ENCODE measurements around the gene DNAJC1.

DNAJC1 gene

GRCh38 chr10:21764466-21765189 is 238.9 kb downstream of the DNAJC1 start:
- Mint-ChIP-seq H3K36me3 (ENCODE audit: low read depth) (peaks cover 8% of the 10 kb centered on the region), H3K27ac (peak overlapping the region; percentile 43), H3K4me1 (peaks cover under 1% of the 10 kb centered on the region), H3K9me3 (no peaks in the 10 kb centered on the region), H3K4me3 (no peak overlapping the region), H3K27me3 (ENCODE audit: low read depth, poor library complexity) (peaks cover 4% of the 10 kb centered on the region)
- TF ChIP-seq CTCF (IDR thresholded peaks at IDR 0.05), result no peak
- no peak for DNase-seq

- peaks cover 35% of the 10 kb centered on the region for H3K4me1 Mint-ChIP-seq
- no peak for TF ChIP-seq CTCF (IDR thresholded peaks at IDR 0.05)
- DNase-seq, result no peak
- H3K27ac Mint-ChIP-seq, result no peak overlapping the region
- peaks cover 4% of the 10 kb centered on the region for H3K27me3 Mint-ChIP-seq (ENCODE audit: low read depth, poor library complexity)
- H3K4me3 Mint-ChIP-seq, result no peak overlapping the region
- no peaks in the 10 kb centered on the region for H3K9me3 Mint-ChIP-seq
- peaks cover 16% of the 10 kb centered on the region for H3K36me3 Mint-ChIP-seq (ENCODE audit: low read depth)
These were observed 243.2 kb downstream of the DNAJC1 start for GRCh38 chr10:21760332-21760731.

- Mint-ChIP-seq H3K27me3 (ENCODE audit: low read depth, poor library complexity) (peaks cover 4% of the 10 kb centered on the region), H3K36me3 (ENCODE audit: low read depth) (peaks cover 16% of the 10 kb centered on the region)
- no peak for TF ChIP-seq CTCF (IDR thresholded peaks at IDR 0.05)
These were observed 244.3 kb downstream of the DNAJC1 start for GRCh38 chr10:21759232-21759631.

GRCh38 chr10:21758696-21759095 is 244.8 kb downstream of the DNAJC1 start:
- H3K9me3 Mint-ChIP-seq, result no peaks in the 10 kb centered on the region
- H3K27ac Mint-ChIP-seq, result no peak overlapping the region
- H3K36me3 Mint-ChIP-seq (ENCODE audit: low read depth), result peaks cover 16% of the 10 kb centered on the region
- peaks cover 49% of the 10 kb centered on the region for H3K4me1 Mint-ChIP-seq
- H3K27me3 Mint-ChIP-seq (ENCODE audit: low read depth, poor library complexity), result peaks cover 4% of the 10 kb centered on the region
- H3K4me3 Mint-ChIP-seq, result no peak overlapping the region
- no peak for DNase-seq
- TF ChIP-seq CTCF (IDR thresholded peaks at IDR 0.05), result no peak

More at GRCh38 chr10:21759232-21759631, 244.3 kb downstream of the DNAJC1 start:
- Mint-ChIP-seq H3K27ac (no peak overlapping the region), H3K9me3 (no peaks in the 10 kb centered on the region), H3K4me1 (peaks cover 43% of the 10 kb centered on the region), H3K4me3 (no peak overlapping the region)
- DNase-seq, result no peak

- Mint-ChIP-seq H3K27ac (no peak overlapping the region), H3K27me3 (ENCODE audit: low read depth, poor library complexity) (peaks cover 4% of the 10 kb centered on the region), H3K9me3 (no peaks in the 10 kb centered on the region), H3K4me1 (peaks cover 53% of the 10 kb centered on the region), H3K4me3 (no peak overlapping the region), H3K36me3 (ENCODE audit: low read depth) (peaks cover 16% of the 10 kb centered on the region)
- peak; percentile 36 for DNase-seq
- TF ChIP-seq CTCF (IDR thresholded peaks at IDR 0.05), result no peak
These were observed 245.3 kb downstream of the DNAJC1 start for GRCh38 chr10:21758239-21758638.
